GM18505 (cell line): ENCODE results near the gene TRAM2.

Experiments used
- ATAC-seq: cut with Tn5 transposase; IDR thresholded peaks from one replicate; pipeline ENCODE4 v1.9.1; 2021; ENCODE audit not compliant: unreplicated experiment
- POLR2A ChIP-seq: IDR thresholded peaks from 4 replicates; pipeline ENCODE4 v1.6.1; 2011; ENCODE audit warnings: borderline replicate concordance; ENCODE audit not compliant: insufficient read depth, insufficient read length; ENCODE audit errors: extremely low read depth

The TRAM2 gene

GRCh38 chr6:52577022-52577777 is at the start of gene TRAM2:
TRAM2 (minus strand) TSS chr6:52577060; CDS start chr6:52576915, 145 bp downstream.
- TF ChIP-seq POLR2A, result peak; percentile 84
- ATAC-seq, result peak; percentile 57

- TF ChIP-seq POLR2A, result no peak
- no peak for ATAC-seq
These were observed 46.0 kb upstream of the TRAM2 start for GRCh38 chr6:52622810-52623209.

GRCh38 chr6:52621631-52622030 is 44.8 kb upstream of the TRAM2 start:
- no peak for TF ChIP-seq POLR2A
- ATAC-seq, result no peak

- no peak for TF ChIP-seq POLR2A
- ATAC-seq, result no peak
These were observed 44.0 kb upstream of the TRAM2 start for GRCh38 chr6:52620906-52621190.

- TF ChIP-seq POLR2A, result no peak
- no peak for ATAC-seq
These were observed 43.4 kb upstream of the TRAM2 start for GRCh38 chr6:52620055-52620905.

- TF ChIP-seq POLR2A, result no peak
- no peak for ATAC-seq
These were observed 40.2 kb upstream of the TRAM2 start for GRCh38 chr6:52617087-52617486.

- no peak for ATAC-seq
- no peak for TF ChIP-seq POLR2A
These were observed 39.3 kb upstream of the TRAM2 start for GRCh38 chr6:52616059-52616690.

- ATAC-seq, result no peak
- no peak for TF ChIP-seq POLR2A
These were observed 35.6 kb upstream of the TRAM2 start for GRCh38 chr6:52612336-52613054.

GRCh38 chr6:52611833-52612232 is 35.0 kb upstream of the TRAM2 start:
- ATAC-seq, result no peak

GRCh38 chr6:52610745-52611355 is 34.0 kb upstream of the TRAM2 start:
- TF ChIP-seq POLR2A, result no peak
- ATAC-seq, result no peak

More at GRCh38 chr6:52611833-52612232, 35.0 kb upstream of the TRAM2 start:
- no peak for TF ChIP-seq POLR2A

- TF ChIP-seq POLR2A, result no peak
- ATAC-seq, result no peak
These were observed 33.2 kb upstream of the TRAM2 start for GRCh38 chr6:52610011-52610410.

GRCh38 chr6:52605610-52606185 is 28.8 kb upstream of the TRAM2 start:
- no peak for TF ChIP-seq POLR2A
- ATAC-seq, result no peak
